NCI-H345 treated with DMSO at 0.1 percent for 48 hours (cell line): ENCODE results near the gene YY1AP1.
"Not testable (repeated sequence)": the region's sequence is repeated elsewhere in the genome, so short reads cannot be mapped to it uniquely, and the experiment has no call there.

Experiments
- DNase-seq: peaks from one replicate; lab custom pipeline; 2025; ENCODE audit not compliant: unreplicated experiment; lab: John Stamatoyannopoulos, UW

YY1AP1 gene

DNA sequence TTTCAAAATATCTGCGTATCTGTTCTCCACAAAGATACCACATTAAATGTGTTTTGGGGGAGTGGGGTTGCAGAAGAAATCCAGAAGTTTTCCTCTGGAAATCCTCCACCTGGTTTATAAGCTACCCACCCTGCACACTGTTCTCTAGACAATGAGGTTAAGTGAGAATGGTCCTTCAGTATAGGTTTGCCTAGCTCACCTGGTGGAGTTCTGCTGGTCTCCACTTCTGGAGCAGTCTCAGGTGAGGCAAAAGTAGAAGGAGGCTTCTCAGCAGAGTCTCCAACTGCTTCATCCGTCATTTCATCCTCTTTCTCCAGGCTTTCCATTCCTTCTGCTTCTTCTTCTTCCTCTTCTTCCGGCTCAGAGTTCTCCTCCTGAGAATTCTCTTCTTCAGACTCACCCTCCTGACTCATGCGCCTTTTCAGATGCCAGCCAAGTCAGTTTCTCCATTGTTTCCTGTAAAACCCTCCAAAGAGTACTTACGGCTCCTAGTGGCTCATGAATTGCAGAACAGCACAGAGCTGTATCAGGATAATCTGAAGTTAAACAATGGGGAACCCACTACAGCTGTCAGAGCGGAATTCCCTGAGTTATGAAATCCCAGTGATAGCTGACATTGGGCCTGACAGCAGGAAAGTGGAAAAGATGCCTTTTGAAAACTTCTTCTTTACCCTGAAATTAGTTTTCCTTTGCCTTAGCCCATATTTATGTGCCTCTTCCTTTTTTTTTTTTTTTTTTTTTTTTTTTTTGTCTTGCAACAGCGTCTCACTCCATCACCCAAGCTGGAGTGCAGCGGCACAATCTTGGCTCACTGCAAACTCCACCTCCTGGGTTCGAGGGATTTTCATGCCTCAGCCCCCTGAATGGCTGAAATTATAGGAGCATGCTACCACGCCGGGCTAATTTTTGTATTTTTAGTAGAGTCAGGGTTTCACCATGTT is 40.1 kb downstream of the YY1AP1 start:
- DNase-seq: peak; percentile 49

DNA sequence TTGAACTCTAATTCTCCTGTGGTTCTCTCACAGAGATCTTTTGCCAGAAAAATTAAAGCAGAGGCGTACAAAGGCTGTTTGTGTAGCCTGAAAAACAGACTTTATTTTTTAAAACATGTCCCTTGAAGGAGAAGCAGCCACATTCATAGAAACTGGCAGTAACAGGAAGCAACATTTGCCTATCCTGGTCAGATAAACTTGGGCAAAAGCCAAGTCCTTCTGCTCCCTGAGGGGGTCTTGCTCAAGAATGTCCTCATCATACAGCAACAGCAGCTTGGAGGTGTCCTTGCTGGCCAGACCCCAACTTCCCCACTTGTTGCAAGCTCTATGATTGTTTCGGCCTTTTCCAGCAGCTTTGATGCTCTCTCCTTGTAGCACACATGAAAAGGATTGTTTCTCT is 42.3 kb downstream of the YY1AP1 start:
- DNase-seq: no peak

DNA sequence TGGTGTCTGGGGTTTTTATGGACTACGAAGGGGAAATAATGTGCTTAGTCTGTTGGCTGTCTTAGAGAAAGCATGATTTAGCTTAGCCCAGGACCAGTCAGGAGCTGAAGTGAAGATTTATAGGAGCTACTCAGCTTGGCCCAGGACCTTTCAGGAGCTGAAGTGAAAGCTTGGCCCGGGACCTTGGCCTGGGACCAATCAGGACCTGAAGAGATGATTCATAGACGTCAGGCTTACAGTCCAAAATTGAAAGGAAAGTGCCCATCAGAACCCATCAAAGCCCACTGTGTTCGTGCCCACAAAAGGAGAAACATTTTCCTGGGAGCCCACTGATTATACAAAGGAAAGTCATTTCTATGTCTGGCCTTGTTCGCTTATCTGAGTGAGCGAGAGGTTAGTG is 42.9 kb downstream of the YY1AP1 start:
- DNase-seq: no peak

DNA sequence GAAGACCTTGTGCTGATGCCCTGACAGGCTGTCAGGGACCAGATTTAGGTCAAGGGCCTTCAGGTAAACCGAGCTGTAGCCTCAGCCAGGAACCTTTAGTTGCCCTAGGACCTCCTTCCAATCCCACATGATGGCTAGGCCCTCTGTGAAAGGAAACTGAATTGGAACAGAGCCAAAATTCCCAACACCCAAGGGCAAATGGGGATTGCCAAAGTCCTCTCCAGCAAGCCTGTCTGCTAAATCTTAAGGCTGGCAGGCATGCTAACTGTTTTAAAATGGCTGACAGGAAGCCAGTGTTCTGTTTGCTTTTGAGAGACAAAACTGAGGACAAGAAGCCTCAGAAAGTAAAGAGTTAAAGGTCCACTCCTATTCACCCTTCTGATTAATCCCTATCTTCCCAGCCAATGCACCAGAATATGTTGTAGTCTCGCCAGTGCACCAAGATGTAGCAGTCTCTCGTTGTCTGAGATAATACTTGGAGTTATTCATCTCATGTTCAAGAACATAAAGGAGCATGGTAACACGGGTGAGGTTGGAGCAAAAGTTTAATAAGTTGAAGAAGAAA is 43.5 kb downstream of the YY1AP1 start:
- no peak for DNase-seq

DNA sequence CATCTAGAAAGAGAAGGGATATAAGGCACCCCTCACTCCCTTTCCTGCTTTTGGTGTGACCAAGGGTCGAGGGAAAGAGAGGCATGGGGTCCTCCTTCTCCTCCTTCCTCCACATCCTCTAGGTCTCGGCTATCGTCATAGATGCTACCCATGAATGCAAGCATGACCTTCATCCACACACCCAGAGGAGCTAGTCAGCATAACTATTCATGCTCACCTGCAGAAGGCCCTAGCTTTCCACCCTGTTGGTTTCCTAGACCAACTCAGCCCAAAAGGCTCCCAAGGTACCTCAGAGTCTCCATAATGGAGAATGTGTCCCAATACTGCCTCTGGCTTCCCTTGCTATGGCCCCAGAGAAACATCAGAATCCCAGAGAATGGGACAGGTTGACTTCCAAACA is 45.3 kb downstream of the YY1AP1 start:
- DNase-seq: no peak

DNA sequence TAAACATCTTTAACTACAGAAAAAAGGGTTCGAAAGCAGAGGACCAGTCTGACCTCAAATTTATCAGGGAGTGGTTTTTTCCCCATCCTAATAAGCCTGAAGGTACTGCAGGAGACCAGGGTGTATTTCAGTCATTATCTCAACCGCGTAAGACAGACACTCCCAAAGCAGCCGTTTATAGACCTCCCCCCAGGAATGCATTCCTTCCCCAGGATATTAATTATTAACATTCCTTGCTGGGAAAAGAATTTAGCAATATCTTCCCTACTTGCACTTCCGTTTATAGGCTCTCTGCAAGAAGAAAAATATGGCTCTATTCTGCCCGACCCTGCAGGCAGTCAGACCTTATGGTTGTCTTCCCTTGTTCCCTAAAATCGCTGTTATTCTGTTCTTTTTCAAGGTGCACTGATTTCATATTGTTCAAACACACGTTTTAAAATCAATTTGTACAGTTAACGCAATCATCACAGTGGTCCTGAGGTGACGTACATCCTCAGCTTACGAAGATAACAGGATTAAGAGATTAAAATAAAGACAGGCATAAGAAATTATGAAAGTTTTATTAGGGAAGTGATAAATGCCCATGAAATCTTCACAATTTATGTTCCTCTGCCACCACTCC is 45.9 kb downstream of the YY1AP1 start:
- not testable (repeated sequence) for DNase-seq

DNA sequence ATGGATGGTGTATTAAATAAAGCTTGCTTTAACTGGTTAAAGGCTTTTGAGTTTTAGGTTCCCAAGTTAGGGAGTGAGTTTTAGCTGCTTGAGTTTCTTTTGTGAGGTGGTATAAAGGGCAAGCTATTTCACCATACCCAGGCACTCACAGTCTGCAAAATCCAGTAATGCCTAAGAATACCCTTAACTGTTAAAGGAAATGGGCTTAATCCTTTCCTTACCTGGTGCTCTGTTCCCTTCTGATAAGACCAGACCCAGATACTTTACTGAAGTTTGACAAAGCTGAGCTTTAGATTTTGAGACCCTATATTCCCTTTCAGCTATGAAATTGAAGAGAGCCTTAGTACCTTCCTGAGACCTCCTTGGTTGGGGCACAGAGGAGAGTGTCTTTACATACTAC is 48.2 kb downstream of the YY1AP1 start:
- no peak for DNase-seq

DNA sequence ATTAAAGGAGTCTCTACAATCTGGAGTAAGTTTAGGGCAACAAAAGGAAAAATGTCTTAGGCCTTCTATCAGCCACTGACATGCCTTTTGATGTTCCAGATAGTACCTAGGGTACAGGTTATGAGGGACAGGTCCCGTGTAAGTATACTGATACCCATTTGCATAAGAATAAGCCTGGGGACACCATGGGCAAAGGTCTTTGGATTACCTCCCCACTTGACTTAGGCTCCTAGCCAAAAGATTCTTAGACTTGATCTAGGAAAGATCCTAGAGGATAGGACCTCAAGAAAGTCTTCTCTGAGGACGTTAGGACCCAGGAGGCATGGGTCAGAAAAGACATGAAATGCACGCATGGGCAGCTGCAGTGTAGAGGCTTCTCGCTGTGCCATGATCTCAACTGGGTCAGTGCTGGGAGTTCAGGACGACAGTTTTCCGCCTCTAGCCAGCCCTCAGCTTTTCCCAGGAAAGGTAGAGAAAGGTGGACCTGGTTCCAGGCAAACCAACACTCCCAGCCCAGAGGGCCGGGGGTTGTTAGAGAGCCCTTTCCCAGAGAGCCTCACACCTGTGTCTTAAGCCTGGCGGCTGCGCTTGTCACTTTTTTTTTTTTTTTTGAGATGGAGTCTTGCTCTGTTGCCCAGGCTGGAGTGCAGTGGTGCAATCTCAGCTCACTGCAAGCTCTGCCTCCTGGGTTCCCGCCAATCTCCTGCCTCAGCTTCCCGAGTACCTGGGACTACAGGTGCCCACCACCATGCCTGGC is 52.0 kb downstream of the YY1AP1 start:
- no peak for DNase-seq

DNA sequence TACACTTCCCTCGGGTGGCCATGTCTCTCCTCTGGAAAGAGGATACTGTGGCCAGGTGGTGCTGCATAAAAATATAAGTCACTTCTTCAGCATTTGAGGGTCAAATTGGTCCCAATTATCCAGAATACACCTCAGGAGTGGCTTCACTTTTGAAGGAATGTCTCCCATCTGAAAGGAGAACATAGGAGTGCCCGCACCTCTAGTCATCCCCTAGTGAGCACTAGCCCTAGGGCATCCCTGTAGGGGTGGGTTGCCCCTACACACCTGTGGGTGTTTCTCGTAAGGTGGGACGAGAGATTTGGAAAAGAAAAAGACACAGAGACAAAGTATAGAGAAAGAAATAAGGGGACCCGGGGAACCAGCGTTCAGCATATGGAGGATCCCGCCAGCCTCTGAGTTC is 62.1 kb downstream of the YY1AP1 start:
- DNase-seq: not testable (repeated sequence)

DNA sequence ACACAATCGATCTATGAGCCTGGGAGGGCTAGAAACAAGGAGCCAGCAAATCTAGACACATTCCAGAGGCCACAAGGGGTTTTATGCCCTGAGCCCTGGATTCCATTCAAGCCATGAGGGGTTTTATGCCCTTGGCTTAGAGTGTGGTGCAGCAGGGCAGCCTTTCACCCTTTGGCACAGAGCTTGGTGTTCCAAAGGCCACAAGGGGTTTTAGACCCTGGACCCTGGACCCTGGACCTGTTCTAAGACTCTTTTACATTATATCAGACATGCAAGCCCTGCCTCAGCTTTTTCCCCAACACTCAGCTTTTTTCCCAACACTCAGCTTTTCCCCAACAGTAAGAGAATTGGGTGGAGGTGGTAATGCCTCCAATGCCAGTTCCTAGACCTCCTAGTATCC is 65.2 kb downstream of the YY1AP1 start:
- DNase-seq: no peak

DNA sequence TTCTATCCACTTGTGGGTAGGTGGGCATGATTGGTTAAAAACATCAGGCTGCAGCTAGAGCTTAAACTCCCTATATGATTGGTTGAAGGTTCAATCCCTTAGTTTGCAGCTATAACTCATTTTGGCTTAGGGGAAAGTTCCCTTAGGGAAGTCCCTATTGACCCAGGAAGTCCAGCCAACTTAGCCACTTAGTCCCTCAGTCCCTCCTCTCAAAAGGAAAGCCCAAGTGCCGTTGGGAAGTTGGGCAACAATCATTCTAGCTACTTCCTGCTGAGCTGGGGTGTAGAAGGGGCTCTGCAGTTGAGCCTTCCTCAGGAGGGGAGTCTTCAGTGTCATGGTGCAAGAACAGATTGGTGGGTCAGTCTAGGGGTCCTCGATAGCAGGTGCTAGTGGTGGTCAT is 66.4 kb downstream of the YY1AP1 start:
- no peak for DNase-seq

DNA sequence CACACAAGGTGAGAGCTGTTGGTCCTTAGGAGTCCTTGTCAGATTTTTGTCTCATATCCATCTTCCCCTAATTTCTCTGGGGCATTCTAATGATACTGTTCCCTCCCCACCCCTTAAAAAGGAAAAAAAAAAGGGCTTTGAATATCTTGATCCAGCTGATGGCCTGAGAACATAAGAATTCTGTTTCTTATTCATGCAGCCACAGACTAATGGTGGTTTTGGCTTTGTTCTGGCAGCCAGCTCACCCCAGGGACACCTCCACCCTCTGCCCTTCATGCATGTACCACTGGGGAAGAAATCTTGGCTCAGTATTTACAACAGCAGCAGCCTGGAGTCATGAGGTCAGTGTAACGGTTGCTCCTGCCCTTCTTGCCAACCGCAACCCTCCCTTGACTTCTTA is 75.3 kb downstream of the YY1AP1 start:
- DNase-seq: not testable (repeated sequence)

DNA sequence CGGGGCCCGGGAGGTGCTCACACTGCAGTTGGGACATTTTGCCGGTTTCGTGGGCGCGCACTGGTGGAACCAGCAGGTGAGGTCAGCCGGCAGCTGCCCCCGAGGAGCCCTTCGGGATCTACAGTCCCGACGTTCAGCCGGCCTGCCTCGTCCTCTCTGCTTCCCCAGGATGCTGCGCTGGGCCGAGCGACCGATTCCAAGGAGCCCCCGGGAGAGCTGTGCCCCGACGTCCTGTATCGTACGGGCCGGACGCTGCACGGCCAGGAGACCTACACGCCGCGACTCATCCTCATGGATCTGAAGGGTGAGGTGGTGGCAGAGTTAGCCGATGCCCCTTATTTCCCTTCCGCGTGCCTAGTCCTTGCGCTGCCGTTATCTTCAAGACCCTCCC is 78.3 kb downstream of the YY1AP1 start:
- DNase-seq: not testable (repeated sequence)

DNA sequence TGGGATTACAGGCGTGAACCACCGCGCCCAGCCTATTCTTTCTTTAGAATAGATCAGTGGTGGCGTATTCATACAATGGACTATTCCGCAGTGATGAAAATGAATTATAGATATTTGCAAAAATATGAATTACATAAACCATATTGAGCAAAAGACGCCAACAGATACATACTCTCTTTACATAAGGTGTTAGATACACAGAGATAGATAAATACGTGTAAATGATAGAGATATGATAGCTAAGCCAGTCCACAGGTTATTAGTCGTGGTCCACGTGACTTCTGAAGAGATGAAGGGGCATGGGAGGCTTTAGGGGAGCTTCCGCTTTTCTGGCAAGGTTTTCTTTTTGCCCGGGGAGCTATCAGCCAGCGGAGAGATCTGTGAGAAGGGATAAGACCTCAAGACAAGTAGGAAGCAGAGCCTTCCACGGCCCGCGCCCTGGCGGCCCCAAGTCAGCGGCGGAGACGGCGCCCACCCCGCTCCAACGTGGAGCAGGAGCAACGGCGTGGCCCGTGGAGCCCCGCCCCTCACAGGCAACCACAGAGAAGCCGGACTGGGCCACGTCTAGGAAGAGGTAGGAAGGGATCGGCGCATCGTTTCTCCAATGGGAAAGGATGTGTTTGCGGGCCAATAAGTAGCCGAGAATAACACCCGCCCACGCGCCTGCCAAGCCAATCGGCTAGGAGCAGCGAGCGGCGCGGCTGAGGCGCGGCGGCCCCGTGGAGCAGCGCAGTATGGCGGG is 78.9 kb downstream of the YY1AP1 start, which contains the start of gene MSTO1:
Gene MSTO1, plus strand, starts transcription at position 704 of the 742 bp plus-strand sequence. Its CDS starts 31 bp downstream, at position 735.
- DNase-seq: peak; percentile 99
